PC-3 (cell line): ENCODE results near the gene KRTAP4-12. TPM values are rescaled to one million over a fixed set of nuclear protein-coding genes. Genes with fewer than 3 reads are reported as not detected.

Experiments used
- ATAC-seq: fragments of 200-7000 bp; cut with Tn5 transposase; 2 replicates; pipeline ENCODE4 v1.9.1; 2020; ENCODE audit warnings: mild to moderate bottlenecking, moderate library complexity
- BruUV-seq: library from RNA; stranded (reverse); fragments of 400-500 nt; replicated peaks from 2 replicates; lab custom pipeline; 2021; lab: Mats Ljungman, UMichigan
- CTCF ChIA-PET: fragments of 300-600 bp; sonication (Branson Sonifier 250); formaldehyde crosslinking; loops from one replicate; lab custom pipeline; 2022; ENCODE audit warnings: antibody characterized with exemption; lab: Charles Lee
- POLR2A ChIA-PET: fragments of 300-600 bp; sonication (Branson Sonifier 250); formaldehyde crosslinking; loops from one replicate; lab custom pipeline; 2022; ENCODE audit warnings: antibody characterized with exemption; ENCODE audit not compliant: unreplicated experiment; lab: Charles Lee
- DNase-seq: peaks from one replicate; pipeline ENCODE4 v3.0.0-alpha.2; 2015
- H2AFZ ChIP-seq: fragments of 300-600 bp; sonication (generic); 2 replicates; pipeline ENCODE4 v1.6.0; 2016; ENCODE audit warnings: antibody characterized with exemption, low read length
- H3F3A ChIP-seq: fragments of 300-600 bp; sonication (generic); one replicate; pipeline ENCODE4 v1.6.0; 2017; ENCODE audit warnings: antibody characterized with exemption, low read length, control low read depth, mild to moderate bottlenecking; ENCODE audit not compliant: unreplicated experiment
- H3K27ac ChIP-seq: fragments of 300-600 bp; sonication (generic); 2 replicates; pipeline ENCODE4 v1.5.1; 2016; ENCODE audit warnings: mild to moderate bottlenecking, low read length
- H3K27me3 ChIP-seq: fragments of 300-600 bp; sonication (generic); 2 replicates; pipeline ENCODE4 v1.6.1; 2016; ENCODE audit warnings: low read length, mixed read lengths
- H3K36me3 ChIP-seq: fragments of 300-600 bp; sonication (generic); 2 replicates; pipeline ENCODE4 v1.6.1; 2016; ENCODE audit warnings: low read depth, mixed run types, low read length, mixed read lengths
- H3K4me1 ChIP-seq: fragments of 300-600 bp; sonication (generic); 2 replicates; pipeline ENCODE4 v1.5.1; 2016; ENCODE audit warnings: low read length; ENCODE audit not compliant: insufficient read depth
- H3K4me2 ChIP-seq: fragments of 300-600 bp; sonication (generic); 2 replicates; pipeline ENCODE4 v1.6.0; 2016; ENCODE audit warnings: low read length
- H3K4me3 ChIP-seq: fragments of 300-600 bp; sonication (generic); 2 replicates; pipeline ENCODE4 v1.5.1; 2016; ENCODE audit warnings: mild to moderate bottlenecking, low read length, mixed read lengths
- H3K79me2 ChIP-seq: fragments of 300-600 bp; sonication (generic); 2 replicates; pipeline ENCODE4 v1.6.1; 2017; ENCODE audit warnings: low read length, mixed read lengths
- H3K9ac ChIP-seq: fragments of 300-600 bp; sonication (generic); 2 replicates; pipeline ENCODE4 v1.6.0; 2016; ENCODE audit warnings: mild to moderate bottlenecking, low read length
- H3K9me2 ChIP-seq: fragments of 300-600 bp; sonication (generic); replicated peaks from 2 replicates; pipeline ENCODE4 v1.6.1; 2016; ENCODE audit warnings: mixed run types, low read length, mixed read lengths
- H3K9me3 ChIP-seq: fragments of 300-600 bp; sonication (generic); 2 replicates; pipeline ENCODE4 v1.6.1; 2016; ENCODE audit warnings: low read length, mixed read lengths
- H4K20me1 ChIP-seq: fragments of 300-600 bp; sonication (generic); 2 replicates; pipeline ENCODE4 v1.6.1; 2016; ENCODE audit warnings: low read length, mixed read lengths
- CTCF ChIP-seq: fragments of 300-600 bp; sonication (generic); conservative IDR thresholded peaks from 2 replicates; pipeline ENCODE4 v1.5.1; 2017; ENCODE audit warnings: antibody characterized with exemption, low read depth, mild to moderate bottlenecking, low read length
- EZH2 ChIP-seq: fragments of 300-600 bp; sonication (generic); IDR thresholded peaks from one replicate; pipeline ENCODE4 v1.6.1; 2017; ENCODE audit warnings: antibody characterized with exemption, mild to moderate bottlenecking, low read length; ENCODE audit not compliant: unreplicated experiment
- EZH2phosphoT487 ChIP-seq: fragments of 300-600 bp; sonication (generic); IDR thresholded peaks from 2 replicates; pipeline ENCODE4 v1.6.1; 2018; ENCODE audit warnings: mild to moderate bottlenecking, antibody characterized with exemption, low read length, borderline replicate concordance
- intact Hi-C: fragments of 100-400 bp; cut with micrococcal nuclease; formaldehyde crosslinking; loops from 2 replicates; pipeline ENCODE4 v1.9.0; 2023
- total RNA-seq: library from RNA; depleted of rRNA; stranded (reverse); fragments of >200 nt; gene quantifications from 2 replicates; pipeline ENCODE4 v1.2.3, GENCODE V29; 2014

Gene KRTAP4-12
- total RNA-seq, 1 experiment from 2014 or later, result not detected

GRCh38 chr17:41153856-41154255 lies 29.9 kb upstream of the KRTAP4-12 start:
- H3K27me3 ChIP-seq, result no peaks in the 10 kb centered on the region
- no peak for DNase-seq
- no peak overlapping the region for H2AFZ ChIP-seq
- ChIA-PET CTCF (no interaction called here), POLR2A (no interaction called here)
- BruUV-seq, result no TSS peak
- H3K9me3 ChIP-seq, result no peaks in the 10 kb centered on the region
- intact Hi-C loops, result no loop called here
- no peak overlapping the region for H3K27ac ChIP-seq
- no peak for ATAC-seq
- H3K4me1 ChIP-seq, result no peaks in the 10 kb centered on the region; the same call in 1 of the 2 replicates
- TF ChIP-seq CTCF (no peak), EZH2 (no peak), EZH2phosphoT487 (no peak)
- no peaks in the 10 kb centered on the region for H4K20me1 ChIP-seq
- H3K9me2 ChIP-seq, result no peaks in the 10 kb centered on the region
- H3F3A ChIP-seq, result no peaks in the 10 kb centered on the region
- H3K4me3 ChIP-seq, result no peak overlapping the region
- H3K4me2 ChIP-seq, result no peak overlapping the region
- no peaks in the 10 kb centered on the region for H3K36me3 ChIP-seq
- no peaks in the 10 kb centered on the region for H3K79me2 ChIP-seq
- H3K9ac ChIP-seq, result no peak overlapping the region

GRCh38 chr17:41151525-41151924 lies 27.5 kb upstream of the KRTAP4-12 start:
- H3K79me2 ChIP-seq, result no peaks in the 10 kb centered on the region
- no peak overlapping the region for H3K4me2 ChIP-seq
- no peaks in the 10 kb centered on the region; the same call in 1 of the 2 replicates for H3K4me1 ChIP-seq
- H3K9ac ChIP-seq, result no peak overlapping the region
- H3F3A ChIP-seq, result no peaks in the 10 kb centered on the region
- H3K36me3 ChIP-seq, result no peaks in the 10 kb centered on the region
- DNase-seq (no peak), ATAC-seq (no peak)
- no peaks in the 10 kb centered on the region for H3K9me2 ChIP-seq
- H3K4me3 ChIP-seq, result no peak overlapping the region
- BruUV-seq, result no TSS peak
- intact Hi-C loops, result no loop called here
- no peaks in the 10 kb centered on the region for H4K20me1 ChIP-seq
- no peaks in the 10 kb centered on the region for H3K9me3 ChIP-seq
- no peak overlapping the region for H3K27ac ChIP-seq
- ChIA-PET CTCF (no interaction called here), POLR2A (no interaction called here)
- no peak for TF ChIP-seq EZH2
- TF ChIP-seq EZH2phosphoT487, result no peak
- no peak for TF ChIP-seq CTCF
- H2AFZ ChIP-seq, result no peak overlapping the region
- H3K27me3 ChIP-seq, result no peaks in the 10 kb centered on the region

GRCh38 chr17:41150026-41150425 lies 26.0 kb upstream of the KRTAP4-12 start:
- H3K27ac ChIP-seq, result no peak overlapping the region
- BruUV-seq, result no TSS peak
- no peak overlapping the region for H3K9ac ChIP-seq
- H4K20me1 ChIP-seq, result no peaks in the 10 kb centered on the region
- no peak for ATAC-seq
- no peaks in the 10 kb centered on the region; the same call in 1 of the 2 replicates for H3K4me1 ChIP-seq
- intact Hi-C loops, result no loop called here
- no peaks in the 10 kb centered on the region for H3K79me2 ChIP-seq
- no peaks in the 10 kb centered on the region for H3K36me3 ChIP-seq
- no peak for DNase-seq
- no peak overlapping the region for H3K4me2 ChIP-seq
- POLR2A ChIA-PET, result interaction anchor here (0.6 kb wide), 1 partner anchor 46 kb away, joined by 3 read pairs; no protein-coding TSS in a partner anchor
- TF ChIP-seq CTCF (no peak), EZH2 (no peak), EZH2phosphoT487 (no peak)
- H2AFZ ChIP-seq, result no peak overlapping the region
- H3K27me3 ChIP-seq, result no peaks in the 10 kb centered on the region
- no peaks in the 10 kb centered on the region for H3F3A ChIP-seq
- H3K4me3 ChIP-seq, result no peak overlapping the region
- no peaks in the 10 kb centered on the region for H3K9me2 ChIP-seq
- H3K9me3 ChIP-seq, result no peaks in the 10 kb centered on the region
- CTCF ChIA-PET, result no interaction called here
